GM12878 (cell line): ENCODE data around the gene CENPE. TPM values are rescaled to one million over a fixed set of nuclear protein-coding genes. Genes with fewer than 3 reads are reported as not detected.

Experiments
- ATAC-seq: fragments of 200-7000 bp; cut with Tn5 transposase; 3 replicates; pipeline ENCODE4 v1.9.1; 2020; ENCODE audit warnings: mild to moderate bottlenecking, moderate library complexity
- BruUV-seq: library from RNA; stranded (reverse); fragments of 400-500 nt; replicated peaks from 2 replicates; lab custom pipeline; 2021; lab: Mats Ljungman, UMichigan
- CTCF ChIA-PET: fragments of 300-600 bp; sonication (Branson Sonifier 250); formaldehyde crosslinking; extraction: SDS; loops from one replicate; lab custom pipeline; 2021; ENCODE audit warnings: inconsistent platforms; lab: Yijun Ruan, JAX
- POLR2A ChIA-PET: fragments of 350-600 bp; formaldehyde crosslinking; extraction: SDS; loops from one replicate; lab custom pipeline; 2021; ENCODE audit warnings: inconsistent platforms; lab: Charles Lee
- RAD21 ChIA-PET: fragments of 300-600 bp; sonication (Branson Sonifier 250); formaldehyde crosslinking; loops from one replicate; lab custom pipeline; 2023; ENCODE audit warnings: antibody characterized with exemption; ENCODE audit not compliant: unreplicated experiment; lab: Charles Lee
- SMC1A ChIA-PET: fragments of 300-600 bp; sonication (Branson Sonifier 250); formaldehyde crosslinking; loops from one replicate; lab custom pipeline; 2023; ENCODE audit not compliant: unreplicated experiment, uncharacterized antibody; lab: Charles Lee
- DNase-seq: peaks from one replicate; pipeline ENCODE4 v3.0.0-alpha.2; 2011; ENCODE audit warnings: low read depth, low spot score
- FAIRE-seq: peaks from 3 replicates; lab custom pipeline; 2011; peaks lifted over from hg19 to GRCh38; lab: Jason Lieb, UNC
- H2AFZ ChIP-seq: 2 replicates; pipeline ENCODE4 v1.6.0; 2011; ENCODE audit warnings: low read depth, low read length, control low read depth; ENCODE audit not compliant: control insufficient read depth
- H3K27ac ChIP-seq: 2 replicates; pipeline ENCODE4 v1.5.1; 2011; ENCODE audit warnings: control low read depth; ENCODE audit not compliant: control insufficient read depth, insufficient read depth
- H3K27me3 ChIP-seq, 2 experiments: replicated peaks in 1 of 2; 2 replicates each; pipeline versions ENCODE4 v1.6.0 to v1.6.1; 2011; ENCODE audit warnings: low read length in 1 of 2; ENCODE audit not compliant: control insufficient read depth in 2 of 2, insufficient read depth in 2 of 2
- H3K36me3 ChIP-seq, 2 experiments: 2 replicates each; pipeline ENCODE4 v1.5.1; 2011; ENCODE audit warnings: low read length in 1 of 2; ENCODE audit not compliant: control insufficient read depth in 2 of 2, insufficient read depth in 2 of 2
- H3K4me1 ChIP-seq: 2 replicates; pipeline ENCODE4 v1.6.1; 2011; ENCODE audit warnings: mild to moderate bottlenecking, low read length, moderate library complexity, mixed read lengths; ENCODE audit not compliant: control insufficient read depth, insufficient read depth
- H3K4me2 ChIP-seq: 2 replicates; pipeline ENCODE4 v1.6.0; 2011; ENCODE audit warnings: control low read depth; ENCODE audit not compliant: control insufficient read depth, insufficient read depth
- H3K4me3 ChIP-seq: fragments of 200-600 bp; sonication (generic); 2 replicates; pipeline ENCODE4 v1.5.1; 2016
- H3K79me2 ChIP-seq: 2 replicates; pipeline ENCODE4 v1.6.0; 2011; ENCODE audit warnings: low read length; ENCODE audit not compliant: control insufficient read depth, insufficient read depth
- H3K9ac ChIP-seq: 2 replicates; pipeline ENCODE4 v1.8.0; 2011; ENCODE audit warnings: low read length, control low read depth, mixed read lengths; ENCODE audit not compliant: control insufficient read depth, insufficient read depth
- H3K9me3 ChIP-seq: replicated peaks from 3 replicates; pipeline ENCODE4 v1.5.1; 2011; ENCODE audit warnings: mild to moderate bottlenecking, low read length; ENCODE audit not compliant: control insufficient read depth, insufficient read depth
- H4K20me1 ChIP-seq: 2 replicates; pipeline ENCODE4 v1.6.0; 2011; ENCODE audit not compliant: control insufficient read depth, insufficient read depth
- ATF3 ChIP-seq: IDR thresholded peaks from 2 replicates; pipeline ENCODE4 v1.6.1; 2011; ENCODE audit warnings: low read depth, mild to moderate bottlenecking, low read length, moderate library complexity, borderline replicate concordance; ENCODE audit errors: extremely low read depth
- ATF7 ChIP-seq: fragments of 450-650 bp; IDR thresholded peaks from 2 replicates; pipeline ENCODE4 v1.6.1; 2016; ENCODE audit warnings: low read depth, mild to moderate bottlenecking
- CBX3 ChIP-seq: fragments of 200-600 bp; sonication (generic); IDR thresholded peaks from 2 replicates; pipeline ENCODE4 v1.6.1; 2016; ENCODE audit warnings: low read depth, borderline replicate concordance
- IRF4 ChIP-seq: IDR thresholded peaks from 2 replicates; pipeline ENCODE4 v1.6.1; 2011; ENCODE audit warnings: low read depth, low read length
- RAD51 ChIP-seq: fragments of 450-650 bp; IDR thresholded peaks from 2 replicates; pipeline ENCODE4 v1.6.1; 2016; ENCODE audit warnings: moderate library complexity, mild to moderate bottlenecking, inconsistent platforms
- SMAD5 ChIP-seq: IDR thresholded peaks from 2 replicates; pipeline ENCODE4 v1.6.1; 2016; ENCODE audit warnings: antibody characterized with exemption, low read depth
- TAF1 ChIP-seq: IDR thresholded peaks from 2 replicates; pipeline ENCODE4 v1.6.1; 2011; ENCODE audit warnings: mild to moderate bottlenecking, low read depth, low read length, borderline replicate concordance
- ZNF24 ChIP-seq: fragments of 450-650 bp; IDR thresholded peaks from 2 replicates; pipeline ENCODE4 v1.6.1; 2017; ENCODE audit warnings: antibody characterized with exemption, mild to moderate bottlenecking
- WGBS: methylation state at CpG from one replicate; pipeline ENCODE4 v1.1.6; 2016; ENCODE audit warnings: low lambda C conversion rate; ENCODE audit not compliant: insufficient replicate concordance, insufficient coverage; ENCODE audit errors: missing lambda C conversion rate; 5-methylcytosine and 5-hydroxymethylcytosine counted together
- in situ Hi-C: fragments of 300-500 bp; cut with MboI; formaldehyde crosslinking; loops from 9 replicates; pipeline ENCODE4 v1.14.3; 2018; ENCODE audit warnings: mixed read lengths
- intact Hi-C: fragments of 100-400 bp; cut with micrococcal nuclease; formaldehyde crosslinking; loops from one replicate; pipeline ENCODE4 v1.14.2; 2022; ENCODE audit not compliant: unreplicated experiment
- polyA plus RNA-seq, 11 experiments: library from polyadenylated mRNA; depleted of rRNA in 4 of 11; unstranded in 6 of 11; stranded (reverse) in 5 of 11; fragments of >200 nt; fragmentation: Nextera tagmentation in 4 of 11; fragmentation: Illumina TruSeq in 1 of 11; extraction: Ambion mirVana in 4 of 11; extraction: Trizol in 1 of 11; gene quantifications; 1 replicate in 1 of 11; 2 replicates in 10 of 11; pipeline versions ENCODE4 v1.2.1 to v1.2.3, GENCODE V29; 2011 to 2016; ENCODE audit warnings: inconsistent platforms in 2 of 11, missing spikeins in 2 of 11, low read depth in 1 of 11
- total RNA-seq, 4 experiments: library from RNA; depleted of rRNA in 3 of 4; stranded (reverse); fragments of >200 nt in 3 of 4; fragmentation: Illumina TruSeq in 1 of 4; extraction: Trizol in 1 of 4; gene quantifications; 2 replicates each; pipeline versions ENCODE4 v1.2.1 to v1.2.3, GENCODE V29; 2013 to 2021
- TF ChIP-seq, protein P1 (sequence below): fragments of 450-650 bp; IDR thresholded peaks from 2 replicates; pipeline ENCODE4 v1.6.1; 2014; ENCODE audit warnings: mild to moderate bottlenecking

The CENPE gene
- total and polyA plus RNA-seq, 10 of the 15 experiments (the other 5 are each of a cell fraction or from before 2014, with no cell fraction given), result 10.2 to 53.6 (median 25.2) TPM

DNA sequence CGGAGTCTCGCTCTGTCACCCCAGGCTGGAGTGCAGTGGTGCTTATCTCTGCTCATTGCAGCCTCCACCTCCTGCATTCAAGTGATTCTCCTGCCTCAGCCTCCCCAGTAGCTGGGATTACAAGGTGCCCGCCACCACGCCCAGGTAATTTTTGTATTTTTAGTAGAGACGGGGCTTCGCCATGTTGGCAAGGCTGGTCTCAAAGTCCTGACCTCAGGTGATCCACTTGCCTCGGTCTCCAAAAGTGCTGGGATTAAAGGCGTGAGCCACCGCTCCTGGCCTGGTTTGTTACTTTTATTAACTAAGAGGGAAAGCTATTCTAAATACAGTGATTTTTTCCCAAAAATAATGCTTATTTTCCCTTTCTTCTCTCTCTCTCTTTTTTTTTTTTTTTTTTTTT lies 866 bp upstream of the CENPE start:
- TF ChIP-seq ATF7 (no peak), SMAD5 (no peak), RAD51 (no peak), IRF4 (no peak), ZNF24 (no peak), CBX3 (no peak), TAF1 (no peak), ATF3 (no peak)
- TF ChIP-seq, protein P1, sequence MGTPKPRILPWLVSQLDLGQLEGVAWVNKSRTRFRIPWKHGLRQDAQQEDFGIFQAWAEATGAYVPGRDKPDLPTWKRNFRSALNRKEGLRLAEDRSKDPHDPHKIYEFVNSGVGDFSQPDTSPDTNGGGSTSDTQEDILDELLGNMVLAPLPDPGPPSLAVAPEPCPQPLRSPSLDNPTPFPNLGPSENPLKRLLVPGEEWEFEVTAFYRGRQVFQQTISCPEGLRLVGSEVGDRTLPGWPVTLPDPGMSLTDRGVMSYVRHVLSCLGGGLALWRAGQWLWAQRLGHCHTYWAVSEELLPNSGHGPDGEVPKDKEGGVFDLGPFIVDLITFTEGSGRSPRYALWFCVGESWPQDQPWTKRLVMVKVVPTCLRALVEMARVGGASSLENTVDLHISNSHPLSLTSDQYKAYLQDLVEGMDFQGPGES, result no peak
- intact Hi-C loops, result no loop called here
- FAIRE-seq (no peak), ATAC-seq (0 out of 3 replicates have a peak, but pooled peaks have one; percentile 2), DNase-seq (no peak)
- Histone ChIP-seq H3K27me3 (no peaks in the 10 kb centered on the region), H3K4me3 (peak overlapping the region; percentile 88), H2AFZ (peak overlapping the region; percentile 71), H3K4me1 (no peaks in the 10 kb centered on the region), H3K9me3 (no peaks in the 10 kb centered on the region), H3K4me2 (peak overlapping the region; percentile 62), H3K27ac (no peak overlapping the region), H3K79me2 (peaks cover 18% of the 10 kb centered on the region), H4K20me1 (no peaks in the 10 kb centered on the region), H3K9ac (no peak overlapping the region), H3K36me3 (no peaks in the 10 kb centered on the region)
- in situ Hi-C loops, result no loop called here
- ChIA-PET RAD21 (no interaction called here), SMC1A (interaction anchor here (1.0 kb wide), 1 partner anchor 20 kb away, joined by 3 read pairs; no protein-coding TSS in a partner anchor), POLR2A (interaction anchor here (0.6 kb wide), 1 partner anchor 726 kb away, joined by 3 read pairs; no protein-coding TSS in a partner anchor), CTCF (interaction anchor here (0.5 to 0.7 kb wide), 2 partner anchors 12 to 416 kb away, joined by 3 to 4 read pairs; no protein-coding TSS in a partner anchor)
- WGBS, result 84% methylated on average over 9 of the region's 9 CpGs
- no TSS peak for BruUV-seq
